Measurements from ENCODE around the gene THRB. TPM values are rescaled to one million over a fixed set of nuclear protein-coding genes. Genes with fewer than 3 reads are reported as not detected.

The THRB gene
- polyA plus RNA-seq, 1 donor = 31.4 TPM

DNA sequence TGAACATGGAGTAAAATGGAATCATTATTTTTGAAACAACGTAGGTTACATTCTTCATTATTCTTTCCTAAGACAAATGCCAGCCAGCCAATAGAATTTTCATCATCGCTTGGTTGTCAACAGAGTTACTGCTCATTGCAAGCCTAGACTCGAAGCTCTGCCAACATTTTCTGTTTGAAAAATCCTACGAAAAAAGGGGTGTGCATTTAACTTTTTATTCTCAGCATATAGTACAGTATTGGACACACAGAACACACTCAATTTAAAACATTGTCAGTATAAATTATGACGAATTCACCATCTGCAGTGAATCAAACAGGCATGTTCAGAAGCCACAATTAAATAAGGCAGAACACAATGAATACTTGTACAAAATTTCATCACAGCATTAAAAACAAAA, 317.4 kb downstream of the THRB start:
- DNase-seq = no peak

DNA sequence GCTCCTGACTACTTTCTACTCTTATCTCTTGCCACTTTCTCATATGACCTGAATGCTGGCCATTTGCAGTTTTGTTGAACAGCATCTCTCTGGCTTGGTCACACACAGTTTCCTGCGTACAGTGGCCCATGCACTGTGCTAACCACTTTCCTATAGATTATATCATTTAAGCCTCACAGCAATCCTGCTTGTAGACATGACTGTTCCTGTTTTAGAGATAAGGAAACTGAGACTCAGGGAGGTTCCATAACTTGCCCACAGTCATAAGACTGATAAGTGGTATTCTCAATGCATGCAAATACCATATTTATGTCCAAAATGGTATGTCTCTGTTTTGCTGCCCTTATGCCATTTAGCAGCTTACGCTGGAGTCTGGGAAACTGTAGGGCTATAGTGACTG, 320.0 kb downstream of the THRB start:
- no peak for DNase-seq

GRCh38 chr3:24168977-24169376, 325.7 kb downstream of the THRB start:
- no peak for DNase-seq

- no peak for DNase-seq
Measured at GRCh38 chr3:24167429-24167828, 327.2 kb downstream of the THRB start.

DNA sequence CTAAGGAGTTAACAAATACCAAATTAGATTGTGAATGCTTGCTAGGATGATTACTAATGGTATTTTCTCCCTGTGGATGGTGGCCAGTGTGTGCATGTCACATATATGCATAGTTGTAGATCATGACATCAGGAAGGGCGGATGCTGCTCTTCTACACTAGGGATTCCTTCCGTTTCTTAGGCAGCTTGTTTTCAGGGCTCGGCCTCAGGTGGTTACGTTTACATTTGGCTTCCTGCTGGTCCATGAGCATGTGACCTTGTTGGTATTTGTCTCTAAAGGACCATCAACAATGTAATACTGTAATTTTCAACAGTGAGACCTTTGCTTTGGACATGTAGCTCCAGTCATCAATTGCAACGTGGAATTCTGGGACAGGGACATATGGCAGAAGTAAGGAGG, 328.1 kb downstream of the THRB start:
- DNase-seq = no peak

DNA sequence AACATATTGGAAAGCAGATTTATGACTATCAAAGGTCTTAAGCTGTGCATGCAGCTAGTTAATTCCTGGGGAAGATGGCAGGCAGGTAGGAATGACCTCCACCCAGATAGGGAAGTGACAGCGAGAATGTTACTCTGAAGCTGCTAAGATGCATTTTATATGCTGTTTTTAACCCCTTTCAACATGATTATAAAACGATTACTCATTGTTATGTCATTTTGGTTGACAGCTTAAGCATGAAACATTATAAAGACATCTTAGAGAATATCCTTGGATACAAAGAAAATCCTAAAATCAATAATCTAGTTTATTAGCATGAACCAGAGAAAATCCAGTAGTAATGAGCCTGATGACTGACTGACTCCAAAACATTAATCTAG, 329.1 kb downstream of the THRB start:
- no peak for DNase-seq

DNA sequence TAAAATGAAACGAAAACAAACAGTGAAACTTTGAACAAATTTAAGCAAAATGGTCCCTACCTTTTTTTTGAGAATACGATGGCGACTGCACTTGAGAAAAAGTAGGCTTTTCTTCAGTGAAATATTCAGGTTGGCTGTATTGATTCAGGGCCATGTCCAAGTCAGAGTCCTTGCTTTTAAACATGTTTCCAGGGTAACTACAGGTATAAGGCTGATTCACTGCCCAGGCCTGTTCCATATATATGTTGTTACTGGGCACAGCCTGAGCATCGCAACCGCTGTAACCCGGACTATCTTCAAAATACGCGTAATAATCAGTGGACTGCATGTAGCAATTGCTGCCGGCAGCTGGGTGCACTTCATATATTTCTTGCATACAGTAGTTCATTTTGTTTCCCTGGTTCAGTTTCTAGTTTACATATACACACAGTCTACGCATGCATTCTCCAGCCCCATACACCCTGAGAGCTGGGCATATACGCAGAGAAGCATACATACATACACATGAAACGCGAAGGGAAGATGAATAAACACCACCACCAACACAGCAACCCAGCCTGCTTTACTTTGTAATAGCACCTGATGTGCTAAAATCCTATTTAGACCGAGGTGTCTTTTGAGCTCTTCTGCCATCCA, 329.6 kb downstream of the THRB start:
- DNase-seq = no peak

DNA sequence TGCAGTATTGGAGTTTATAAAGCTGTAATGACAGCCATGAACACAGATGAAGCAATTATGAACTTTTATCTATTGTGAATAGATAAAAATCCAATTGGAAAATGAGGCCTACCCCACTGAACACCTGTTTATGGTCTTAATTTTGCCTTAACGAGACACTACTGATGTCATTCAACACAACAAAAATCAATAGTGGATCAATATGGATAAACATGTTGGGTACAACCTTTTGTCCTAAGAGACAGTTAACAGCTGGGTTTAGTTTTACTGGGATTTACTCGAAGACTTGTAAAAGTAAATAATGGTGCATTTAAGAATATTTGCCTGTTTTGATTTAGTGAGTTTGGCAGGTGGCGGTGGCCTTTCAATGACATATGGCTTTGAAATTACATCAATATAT, 331.7 kb downstream of the THRB start:
- no peak for DNase-seq

DNA sequence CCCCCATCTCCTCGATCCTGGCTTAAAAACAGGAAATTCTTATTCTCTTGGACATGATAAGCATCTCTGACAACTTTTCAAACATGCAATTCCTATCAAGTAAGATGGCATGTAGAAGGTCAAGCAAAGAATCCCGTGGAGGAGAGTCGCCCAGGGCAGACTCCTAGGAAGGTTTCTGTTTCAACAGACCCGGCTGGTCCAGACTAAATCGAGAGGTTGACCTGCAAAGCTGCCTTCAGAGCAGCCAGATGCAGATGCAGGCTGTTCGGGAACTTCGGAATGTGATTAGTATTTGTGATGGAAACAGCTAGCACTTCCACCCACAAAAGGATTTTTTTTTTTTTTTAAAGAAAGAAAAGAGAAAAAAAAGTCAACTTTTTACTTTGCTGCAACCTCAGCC, 332.8 kb downstream of the THRB start:
- DNase-seq = no peak

GRCh38 chr3:24160424-24161095, 334.1 kb downstream of the THRB start:
- peak; percentile 22 for DNase-seq

GRCh38 chr3:24158761-24159454, 335.7 kb downstream of the THRB start:
- no peak for DNase-seq

DNA sequence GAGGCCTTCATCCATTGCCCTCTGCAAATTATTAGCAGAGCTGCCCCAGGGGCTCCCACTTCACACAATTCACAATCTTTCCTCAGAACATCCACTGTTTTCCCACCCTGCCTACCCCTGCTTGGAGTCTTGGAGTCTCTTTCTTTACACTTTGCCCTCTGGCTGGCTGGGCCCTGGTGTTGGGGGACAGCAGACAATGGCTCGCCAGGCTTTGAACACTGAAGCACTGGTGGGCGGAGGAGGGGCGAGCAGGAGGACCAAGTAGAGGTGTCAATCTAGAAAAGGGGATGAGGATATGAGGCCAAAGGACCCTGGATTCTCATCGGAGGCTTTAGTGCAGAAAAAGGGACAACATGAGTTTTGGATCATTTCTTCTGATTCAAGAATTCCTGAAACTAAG, 337.5 kb downstream of the THRB start:
- DNase-seq = no peak

DNA sequence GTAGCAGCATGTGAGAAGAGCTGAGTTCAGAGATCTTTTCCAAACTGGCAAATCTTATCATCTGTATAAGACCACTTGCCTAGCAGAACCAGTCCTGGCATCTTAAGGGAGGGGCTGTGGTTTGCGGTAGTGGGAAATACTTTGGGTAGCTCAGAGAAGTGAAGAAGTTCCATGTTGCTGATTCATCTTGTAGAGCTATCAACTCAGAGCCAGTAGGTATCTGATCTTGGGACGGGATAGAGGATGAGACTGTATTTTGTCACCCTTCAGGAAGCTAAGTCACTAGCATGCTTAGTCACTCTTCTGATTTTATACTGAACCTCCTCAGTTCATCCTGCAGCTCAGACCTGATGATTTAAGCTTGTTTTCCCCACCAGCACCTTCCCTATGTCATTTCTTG, 338.2 kb downstream of the THRB start:
- DNase-seq = no peak

DNA sequence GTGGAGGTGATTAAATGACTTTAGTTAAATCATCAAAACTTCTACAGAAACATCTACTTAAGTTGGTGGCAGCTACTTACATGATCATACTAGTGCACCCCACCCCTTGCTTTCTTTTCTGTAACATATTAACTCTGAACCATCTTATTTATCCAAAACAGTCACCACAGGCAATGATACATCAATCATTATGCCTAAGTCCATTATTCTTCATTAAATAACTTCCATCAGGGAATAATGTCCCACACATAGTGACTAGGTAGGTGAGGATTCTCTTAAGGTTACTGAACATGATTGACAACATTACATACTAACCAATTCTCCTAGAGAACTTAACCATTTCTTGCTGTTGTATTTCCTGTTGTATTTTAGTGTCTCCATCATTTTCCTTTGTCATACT, 339.4 kb downstream of the THRB start:
- no peak for DNase-seq

DNA sequence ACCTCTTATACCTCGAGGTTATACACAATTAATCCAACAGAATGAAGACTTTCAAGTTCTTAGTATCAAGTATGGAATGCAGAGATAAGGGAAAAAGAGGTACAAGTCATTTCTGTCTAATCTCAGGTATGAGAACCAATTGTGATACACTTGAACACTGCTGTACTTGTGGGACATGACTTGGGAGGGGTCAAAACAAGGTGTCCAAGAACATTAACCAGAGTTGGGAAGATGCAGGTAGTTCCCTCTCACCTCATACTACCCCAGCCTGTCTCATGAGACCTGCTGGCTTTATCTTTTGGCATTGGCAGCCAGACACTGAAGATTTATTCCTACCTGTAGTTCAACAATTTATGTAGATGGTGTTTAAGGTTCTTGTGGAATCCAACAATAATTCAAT, 339.9 kb downstream of the THRB start:
- no peak for DNase-seq

- DNase-seq = no peak
Measured at GRCh38 chr3:24154013-24154695, 340.5 kb downstream of the THRB start.

- no peak for DNase-seq
Measured at GRCh38 chr3:24151594-24151993, 343.1 kb downstream of the THRB start.

DNA sequence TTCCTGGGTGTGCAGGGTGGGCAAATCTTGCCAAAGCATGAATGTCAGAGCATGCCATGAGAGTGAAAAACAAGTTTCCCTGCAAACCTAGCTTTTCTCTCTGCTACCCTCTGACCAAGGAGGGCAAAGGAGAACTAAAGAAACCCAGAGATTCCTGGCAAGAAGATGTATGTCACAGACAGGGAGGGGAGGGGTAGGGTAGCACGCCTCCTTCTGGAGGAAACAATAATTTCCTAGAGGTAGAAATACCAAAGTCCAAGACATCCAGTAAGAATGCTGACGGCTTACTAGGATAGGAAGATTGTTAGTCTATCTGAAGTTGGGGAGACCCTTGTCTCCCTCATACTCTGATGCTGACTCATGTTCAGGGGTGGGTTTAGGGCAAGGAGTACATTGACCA, 345.6 kb downstream of the THRB start:
- DNase-seq = no peak

GRCh38 chr3:24145981-24146822, 348.4 kb downstream of the THRB start:
- DNase-seq = no peak

GRCh38 chr3:24145481-24145880, 349.2 kb downstream of the THRB start:
- DNase-seq = no peak

- DNase-seq = no peak
Measured at GRCh38 chr3:24142127-24142526, 352.5 kb downstream of the THRB start.

DNA sequence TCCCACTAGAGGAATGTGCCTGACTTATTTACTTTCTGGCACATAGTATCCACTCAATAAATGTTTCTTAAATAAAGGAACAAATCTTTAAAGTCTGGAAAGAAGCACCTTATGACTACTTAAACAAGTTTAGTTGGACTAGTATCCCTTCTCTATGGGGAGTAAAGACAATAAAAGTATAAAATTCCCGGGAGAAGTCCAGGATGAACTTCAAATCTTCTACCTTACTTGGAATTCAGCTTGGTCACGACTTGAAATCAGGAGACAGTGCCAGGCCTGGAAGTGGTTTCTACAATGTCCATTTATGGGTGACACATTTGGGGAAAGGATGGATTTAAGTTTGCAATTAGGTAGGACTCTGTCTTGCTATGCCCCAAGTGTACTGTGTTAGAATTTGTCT, 353.1 kb downstream of the THRB start:
- DNase-seq = no peak
